ENCODE measurements around the gene PYY. TPM values are rescaled to one million over a fixed set of nuclear protein-coding genes. Genes with fewer than 3 reads are reported as not detected.

Gene PYY
- total RNA-seq, 4 donors from 2014 or later, result 2.0 TPM; not detected in 3

GRCh38 chr17:43984521-43984920 lies 30.8 kb upstream of the PYY start:
- no peak overlapping the region for H3K27ac ChIP-seq
- no peak for DNase-seq (ENCODE audit: low spot score in 2 of 2)
- H3K4me3 ChIP-seq, result peak overlapping the region in 1 of 4 donors; percentile 50
- WGBS, 2 donors, result 68 to 78% methylated on average over 8 of the region's 8 CpGs
- peaks cover 0 to 13% (median 5%) of the 10 kb centered on the region in 4 donors for H3K4me1 ChIP-seq
- peaks cover 0 to 90% of the 10 kb centered on the region in 2 donors for H3K27me3 ChIP-seq
- no peaks in the 10 kb centered on the region for H3K9me3 ChIP-seq
- H3K36me3 ChIP-seq, result no peaks in the 10 kb centered on the region
- TF ChIP-seq EP300 (IDR thresholded peaks at IDR 0.05), result no peak
- TF ChIP-seq CTCF (IDR thresholded peaks at IDR 0.05), result no peak
- TF ChIP-seq POLR2A (IDR thresholded peaks at IDR 0.05), result no peak

GRCh38 chr17:43983515-43984411 lies 30.0 kb upstream of the PYY start:
- H3K36me3 ChIP-seq, result no peaks in the 10 kb centered on the region
- no peak overlapping the region for H3K27ac ChIP-seq
- WGBS, 2 donors, result 2 to 8% methylated on average over 30 to 67 of the region's 78 CpGs
- no peak for DNase-seq (ENCODE audit: low spot score in 2 of 2)
- no peaks in the 10 kb centered on the region for H3K9me3 ChIP-seq
- peaks cover 0 to 13% (median 5%) of the 10 kb centered on the region in 4 donors for H3K4me1 ChIP-seq
- no peak for TF ChIP-seq POLR2A (IDR thresholded peaks at IDR 0.05)
- peak in 1 of 5 experiments; percentile 7 for TF ChIP-seq CTCF (IDR thresholded peaks at IDR 0.05)
- peak overlapping the region in 3 of 4 donors; percentile 10 to 50 (median 30) for H3K4me3 ChIP-seq
- H3K27me3 ChIP-seq, result peaks cover 0 to 97% of the 10 kb centered on the region in 2 donors

- no peaks in the 10 kb centered on the region for H3K36me3 ChIP-seq
- WGBS, 2 donors, result 28 to 30% methylated on average over 5 of the region's 5 CpGs
- no peak for DNase-seq (ENCODE audit: low spot score in 2 of 2)
- no peak overlapping the region for H3K27ac ChIP-seq
- peaks cover 0 to 13% (median 5%) of the 10 kb centered on the region in 4 donors for H3K4me1 ChIP-seq
- TF ChIP-seq EP300 (IDR thresholded peaks at IDR 0.05) (no peak), CTCF (IDR thresholded peaks at IDR 0.05) (no peak), POLR2A (IDR thresholded peaks at IDR 0.05) (no peak)
- peaks cover 0 to 93% of the 10 kb centered on the region in 2 donors for H3K27me3 ChIP-seq
- H3K9me3 ChIP-seq, result no peaks in the 10 kb centered on the region
- no peak overlapping the region for H3K4me3 ChIP-seq
Observed at GRCh38 chr17:43983196-43983514, 29.4 kb upstream of the PYY start.

GRCh38 chr17:43982171-43982570 lies 28.4 kb upstream of the PYY start:
- WGBS, 2 donors, result 69 to 85% methylated on average over 2 of the region's 2 CpGs
- Histone ChIP-seq H3K27me3 (peaks cover 0 to 88% of the 10 kb centered on the region in 2 donors), H3K4me1 (peaks cover 0 to 13% (median 5%) of the 10 kb centered on the region in 4 donors)

More at GRCh38 chr17:43982171-43982570, 28.4 kb upstream of the PYY start:
- no peak overlapping the region for H3K4me3 ChIP-seq
- H3K9me3 ChIP-seq, result no peaks in the 10 kb centered on the region
- no peak overlapping the region for H3K27ac ChIP-seq
- no peak for TF ChIP-seq CTCF (IDR thresholded peaks at IDR 0.05)
- no peak for TF ChIP-seq POLR2A (IDR thresholded peaks at IDR 0.05)
- TF ChIP-seq EP300 (IDR thresholded peaks at IDR 0.05), result no peak
- no peak for DNase-seq (ENCODE audit: low spot score in 2 of 2)
- no peaks in the 10 kb centered on the region for H3K36me3 ChIP-seq

All from tibial nerve (tissue), 4 donors.